Fibroblast of skin of right quadriceps (primary cell): ENCODE measurements around the gene SMIM14.
"Not testable (repeated sequence)": the region's sequence is repeated elsewhere in the genome, so short reads cannot be mapped to it uniquely, and the experiment has no call there.

ENCODE experiments used
- DNase-seq: peaks from one replicate; pipeline ENCODE4 v3.0.0-alpha.2; 2013

The SMIM14 gene

DNA sequence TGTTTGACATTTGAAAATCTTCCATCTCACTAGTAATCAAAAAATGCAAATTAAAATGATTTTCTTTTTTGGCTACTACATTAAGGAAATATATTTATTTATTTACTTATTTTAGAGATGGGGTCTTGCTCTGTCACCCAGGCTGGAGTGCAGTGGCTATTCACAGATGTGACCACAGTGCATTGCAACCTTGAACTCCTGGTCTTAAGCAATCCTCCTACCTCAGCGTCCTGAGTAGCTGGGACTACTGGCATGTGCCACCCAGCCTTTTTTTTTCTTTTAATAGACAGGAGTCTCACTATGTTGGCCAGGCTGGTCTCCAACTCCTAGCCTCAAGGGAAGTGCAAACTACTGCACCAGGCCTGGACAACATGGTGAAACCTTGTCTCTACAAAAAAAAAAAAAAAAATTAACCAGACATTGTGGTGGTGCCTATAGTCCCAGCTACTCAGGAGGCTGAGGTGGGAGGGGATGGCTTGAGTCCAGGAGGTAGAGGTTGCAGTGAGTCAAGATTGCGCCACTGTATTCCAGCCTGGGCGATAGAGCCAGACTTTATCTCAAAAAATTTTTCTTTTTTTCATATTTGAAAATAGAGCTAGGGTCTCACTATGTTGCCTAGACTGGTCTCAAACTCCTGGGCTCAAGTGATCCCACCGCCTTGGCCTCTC lies 4.4 kb upstream of the SMIM14 start:
- peak; percentile 20 for DNase-seq

DNA sequence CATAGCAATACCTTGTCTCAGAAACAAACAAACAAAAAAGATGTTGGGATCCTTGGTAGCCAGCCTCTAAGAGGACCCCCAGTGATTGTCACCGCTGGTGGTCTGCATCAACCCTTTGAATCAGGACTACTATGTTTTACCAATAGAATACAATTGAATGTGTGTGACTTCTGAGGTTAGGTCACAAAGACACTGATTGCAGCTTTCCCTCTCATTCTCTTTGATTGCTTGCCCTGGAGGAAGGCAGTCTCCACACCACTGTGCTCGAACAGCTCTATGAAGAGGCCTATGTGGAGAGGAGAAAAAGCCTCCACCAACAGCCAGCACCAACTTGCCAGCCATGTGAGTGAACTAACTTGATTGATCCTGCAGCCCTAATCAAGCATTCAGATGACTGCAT lies 2.8 kb upstream of the SMIM14 start:
- DNase-seq, result no peak

DNA sequence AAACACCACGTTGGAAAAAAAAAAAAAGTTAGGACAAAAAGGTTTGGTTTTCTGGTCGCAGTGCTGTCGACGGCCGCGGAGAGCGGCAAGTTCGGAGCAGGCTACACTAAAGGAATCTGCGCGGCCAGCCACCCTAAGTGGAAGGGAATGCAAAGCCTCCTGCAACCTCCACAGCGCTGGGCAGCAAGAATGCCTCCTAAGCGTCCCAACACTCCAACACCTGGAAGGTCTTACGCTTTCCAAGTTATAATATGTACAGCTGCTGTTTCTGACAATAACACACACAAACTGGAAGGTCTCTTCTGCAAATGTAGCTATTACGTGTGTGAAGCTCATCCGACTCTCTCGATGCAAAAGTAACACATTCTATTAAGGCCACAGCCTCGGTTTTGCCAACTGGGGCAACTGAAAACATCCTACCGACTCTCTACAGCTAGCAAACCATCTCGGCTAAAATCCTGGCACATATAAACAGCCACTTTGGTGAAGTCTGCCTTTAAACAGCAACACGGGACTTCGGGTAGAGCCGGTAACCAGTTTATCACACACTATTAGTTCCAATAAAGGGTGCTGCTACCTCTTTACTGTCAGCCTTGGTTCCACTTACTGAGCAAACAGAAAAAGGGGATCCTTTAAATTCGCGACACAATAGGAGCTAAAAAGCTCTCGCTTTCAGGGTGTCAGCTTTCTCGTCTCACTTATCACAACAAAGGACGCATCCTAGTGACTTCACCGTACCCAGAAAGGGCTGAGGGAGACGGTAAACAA lies 895 bp downstream of the SMIM14 start:
- peak; percentile 57 for DNase-seq

DNA sequence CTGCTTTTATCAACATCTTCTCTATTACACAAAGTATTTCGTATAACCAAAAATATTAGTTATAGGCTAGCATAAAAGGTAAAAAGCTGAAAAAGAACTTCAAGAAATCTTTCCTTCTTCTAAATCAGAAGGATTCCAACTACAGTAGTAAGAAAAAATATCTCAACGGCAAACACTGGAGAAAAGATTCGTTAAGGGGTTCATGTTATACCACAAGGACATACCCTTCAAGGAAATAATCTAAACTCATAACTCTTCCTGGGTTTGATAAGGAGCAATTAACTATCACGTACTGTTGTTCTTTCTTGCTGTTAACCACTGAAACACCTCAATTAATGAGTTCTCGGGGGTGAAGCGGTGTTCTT lies 1.5 kb downstream of the SMIM14 start:
- no peak for DNase-seq

DNA sequence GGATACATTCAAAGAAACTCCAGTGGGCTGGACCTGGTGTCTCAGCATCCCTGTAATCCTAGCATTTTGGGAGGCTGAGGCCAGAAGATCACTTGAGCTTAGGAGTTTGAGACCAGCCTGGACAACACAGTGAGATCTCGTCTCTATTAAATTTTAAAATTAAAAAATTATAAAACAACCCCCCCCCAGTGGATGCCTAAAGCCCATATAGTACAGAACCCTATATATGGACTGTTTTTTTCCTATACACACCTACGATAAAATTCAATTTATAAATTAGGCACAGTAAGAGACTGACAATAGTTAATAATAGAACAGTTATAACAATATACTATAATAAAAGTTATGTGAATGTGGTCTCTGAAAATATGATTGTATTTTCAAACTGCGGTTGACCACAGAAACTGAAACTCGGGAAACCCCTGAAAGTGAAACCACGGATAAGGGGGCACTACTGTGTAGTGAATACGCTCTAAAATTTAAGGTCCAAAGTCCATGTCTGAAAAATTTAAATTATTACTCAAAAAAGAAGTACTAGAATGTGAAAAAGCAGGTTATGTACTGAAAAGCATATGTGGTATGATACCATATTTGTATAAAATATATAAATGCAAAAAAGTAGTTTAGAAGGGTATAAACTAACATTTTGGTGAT lies 2.0 kb downstream of the SMIM14 start:
- peak; percentile 12 for DNase-seq

DNA sequence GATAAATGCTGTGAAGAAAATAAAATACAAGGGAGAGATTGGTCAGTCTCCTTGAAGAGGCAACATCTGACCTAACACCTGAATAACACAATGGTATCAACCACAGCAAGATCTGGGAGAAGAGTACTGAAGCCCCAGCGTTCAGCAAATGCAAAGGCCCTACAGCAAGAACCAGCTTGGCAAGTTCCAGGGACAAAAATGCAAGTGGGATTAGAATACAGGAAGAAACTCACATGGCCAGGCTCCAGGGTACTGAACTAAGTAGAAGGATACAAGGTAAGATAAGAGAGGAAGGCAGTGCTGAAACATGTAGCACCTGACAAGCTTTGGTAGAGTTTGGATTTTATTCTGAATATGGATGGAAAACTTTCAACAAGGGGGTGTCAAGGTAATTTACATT lies 3.6 kb downstream of the SMIM14 start:
- no peak for DNase-seq

DNA sequence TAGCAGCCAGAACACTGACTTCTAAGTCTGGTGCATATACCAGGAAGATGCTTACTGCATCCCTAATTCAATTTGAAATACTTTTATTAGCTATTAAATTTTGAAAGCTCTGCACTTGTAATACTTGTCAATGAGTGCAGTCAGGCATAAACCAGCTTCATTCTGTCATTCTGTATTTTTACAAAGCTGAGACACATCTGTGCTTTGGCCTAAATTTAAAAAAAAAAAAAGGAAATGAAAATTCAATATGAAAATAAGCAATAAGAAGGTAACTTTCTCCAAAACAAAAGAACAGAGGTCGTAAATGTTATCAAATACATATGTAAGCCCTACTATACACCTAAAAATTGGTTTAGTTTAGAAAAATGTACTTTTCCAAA lies 7.0 kb downstream of the SMIM14 start:
- DNase-seq, result no peak

DNA sequence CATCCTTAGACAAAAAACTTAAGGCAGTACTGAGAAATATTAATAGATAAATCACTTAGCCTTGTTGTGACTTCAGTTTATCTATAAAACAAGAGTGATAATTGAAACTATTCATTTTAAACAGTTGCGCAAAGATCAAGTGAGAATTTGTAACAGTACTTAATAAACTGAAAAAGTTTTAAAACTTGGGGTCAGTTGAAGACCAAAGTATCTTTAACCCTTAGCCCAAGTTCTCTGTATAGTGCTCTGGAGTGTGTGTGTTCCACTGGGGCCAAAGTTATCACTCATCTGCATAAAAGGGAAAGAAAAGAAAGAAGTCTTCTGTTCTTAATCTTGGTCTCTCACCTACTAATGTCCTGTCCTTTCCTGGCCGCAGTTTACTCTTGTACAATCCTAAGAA lies 11.3 kb downstream of the SMIM14 start:
- DNase-seq, result no peak

DNA sequence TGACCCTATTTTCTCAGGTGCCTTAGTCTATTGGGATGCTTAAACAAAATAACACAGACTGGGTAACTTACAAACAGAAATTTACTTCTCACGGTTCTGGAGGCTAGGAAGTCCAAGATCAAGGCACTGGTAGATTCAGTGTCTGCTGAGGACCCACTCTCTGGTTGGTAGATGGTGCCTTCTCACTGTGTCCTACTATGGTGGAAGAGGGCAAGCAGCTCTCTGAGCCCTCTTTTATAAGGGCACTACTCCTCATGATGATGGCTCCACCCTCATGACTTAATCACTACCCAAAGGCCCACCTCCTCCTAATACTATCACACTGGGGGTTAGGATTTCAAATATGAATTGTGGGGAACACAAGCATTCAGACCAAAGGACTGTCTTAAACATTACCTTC lies 11.8 kb downstream of the SMIM14 start:
- DNase-seq, result no peak

DNA sequence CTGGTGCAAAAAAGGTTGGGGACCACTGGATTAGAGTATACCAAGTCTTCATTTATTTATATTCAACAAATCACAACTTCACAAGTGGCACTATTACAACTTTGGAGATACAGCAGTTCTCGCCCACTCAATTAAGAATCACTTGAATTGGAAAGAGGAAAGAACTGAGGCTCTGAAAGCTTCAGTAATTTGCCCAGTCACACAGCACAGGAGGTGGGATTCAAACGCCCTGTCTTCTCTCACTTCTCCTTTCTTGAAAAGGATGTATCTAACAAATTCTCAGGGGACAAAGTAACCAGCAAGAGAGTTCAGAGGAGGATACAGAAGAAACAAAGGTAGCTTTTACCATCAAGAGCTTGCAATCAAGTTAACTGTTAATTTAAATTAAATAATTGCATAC lies 12.4 kb downstream of the SMIM14 start:
- no peak for DNase-seq

DNA sequence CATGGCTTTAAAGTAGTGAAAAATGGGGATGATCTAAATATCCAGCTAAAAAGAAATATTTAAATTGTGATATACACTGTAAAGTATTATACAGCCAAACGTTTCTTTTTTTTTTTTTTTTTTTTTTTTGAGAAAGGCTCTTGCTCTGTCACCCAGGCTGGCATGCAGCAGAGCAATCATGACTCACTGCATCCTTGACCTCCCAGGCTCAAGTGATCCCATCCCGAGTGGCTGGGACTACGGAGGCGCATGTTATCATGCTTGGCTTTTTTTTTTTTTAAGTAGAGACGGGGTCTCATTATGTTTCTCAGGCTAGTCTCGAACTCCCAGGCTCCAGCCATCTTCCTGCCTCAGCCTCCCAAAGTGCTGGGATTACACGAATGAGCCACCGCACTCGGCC lies 17.1 kb downstream of the SMIM14 start:
- peak; percentile 80 for DNase-seq

DNA sequence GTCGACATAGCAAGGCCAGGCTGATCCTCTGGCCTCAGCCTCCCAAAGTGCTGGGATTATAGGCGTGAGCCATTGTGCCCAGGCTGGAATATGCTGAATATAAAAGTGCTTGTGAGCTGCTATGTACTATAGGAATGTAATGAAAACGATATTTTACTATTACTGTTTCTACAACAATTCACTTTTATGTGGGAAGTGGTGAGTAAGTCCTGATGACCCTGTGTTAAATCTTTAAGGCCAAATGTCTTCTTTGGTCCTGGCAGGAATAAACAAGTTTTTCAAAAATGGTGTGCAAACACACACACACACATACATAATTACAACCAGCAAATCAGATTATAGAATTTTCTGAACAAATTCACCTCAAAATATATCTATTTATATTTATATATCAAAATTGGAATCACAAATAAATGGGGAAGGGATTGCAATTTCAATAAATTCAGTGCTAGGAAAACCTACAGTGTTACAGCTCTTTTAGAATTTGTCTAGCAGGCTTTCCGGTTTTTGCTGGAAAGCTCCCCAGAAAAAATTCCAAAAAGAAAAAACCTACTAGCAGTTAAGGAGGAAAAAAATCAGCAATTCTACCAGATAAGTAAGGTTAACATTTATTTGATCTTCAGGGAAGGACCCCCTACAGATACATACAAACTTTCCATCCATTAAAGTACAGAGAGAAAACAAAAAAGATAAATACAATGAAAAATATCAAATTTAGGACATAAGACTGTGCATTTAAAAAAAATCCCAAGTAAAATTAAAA lies 17.9 kb downstream of the SMIM14 start:
- no peak for DNase-seq

DNA sequence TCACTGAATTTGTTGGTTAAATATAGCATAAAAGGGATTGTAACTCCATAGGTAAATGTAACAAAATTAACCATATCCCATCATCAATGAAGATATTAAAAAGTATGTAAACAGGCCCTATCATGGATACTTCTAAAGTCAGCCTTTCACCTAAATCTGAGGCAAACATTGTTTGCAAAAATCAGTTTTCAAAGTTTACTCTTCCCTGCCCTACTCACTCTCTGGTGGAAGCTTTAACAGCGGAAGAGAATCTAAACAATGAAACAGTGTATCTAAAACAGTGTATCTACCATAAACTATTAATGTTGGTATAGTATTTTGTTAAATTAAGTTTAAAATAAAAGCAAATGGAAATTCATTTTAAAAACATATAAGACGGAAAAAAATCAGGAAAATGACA lies 21.1 kb downstream of the SMIM14 start:
- no peak for DNase-seq

DNA sequence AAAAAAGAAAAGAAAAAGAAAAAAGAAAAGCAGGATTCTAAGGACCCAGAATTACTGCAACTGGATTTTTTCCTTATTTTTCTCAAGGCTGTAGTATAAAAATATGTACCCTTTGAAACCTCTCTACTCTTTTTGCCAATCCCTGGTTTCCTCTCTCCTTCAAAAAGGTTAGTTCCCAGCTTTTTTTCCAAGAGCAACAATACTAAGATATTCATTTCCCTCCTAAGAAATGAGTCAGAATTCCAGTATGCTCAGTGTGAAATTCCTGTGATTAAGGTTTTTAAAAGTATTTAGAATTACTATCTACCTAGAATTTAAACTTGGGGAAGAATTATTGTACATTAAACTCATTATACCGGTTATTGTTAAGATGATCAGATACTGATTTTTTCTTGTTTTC lies 22.0 kb downstream of the SMIM14 start:
- peak; percentile 62 for DNase-seq

DNA sequence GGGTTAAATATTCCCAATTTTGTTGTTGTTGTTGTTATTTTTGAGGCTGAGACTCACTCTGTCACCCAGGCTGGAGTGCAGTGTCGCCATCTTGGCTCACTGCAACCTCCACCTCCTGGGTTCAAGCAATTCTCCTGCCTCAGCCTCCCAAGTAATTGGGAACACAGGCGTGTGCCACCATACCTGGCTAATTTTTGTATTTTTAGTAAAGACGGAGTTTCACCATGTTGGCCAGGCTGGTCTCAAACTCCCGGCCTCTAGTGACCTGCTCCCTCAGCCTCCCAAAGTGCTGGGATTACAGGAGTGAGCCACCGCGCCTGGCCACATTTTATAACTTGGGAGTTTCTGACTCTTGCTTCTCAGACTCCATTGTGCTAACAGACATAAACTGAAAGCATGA lies 22.6 kb downstream of the SMIM14 start:
- not testable (repeated sequence) for DNase-seq

DNA sequence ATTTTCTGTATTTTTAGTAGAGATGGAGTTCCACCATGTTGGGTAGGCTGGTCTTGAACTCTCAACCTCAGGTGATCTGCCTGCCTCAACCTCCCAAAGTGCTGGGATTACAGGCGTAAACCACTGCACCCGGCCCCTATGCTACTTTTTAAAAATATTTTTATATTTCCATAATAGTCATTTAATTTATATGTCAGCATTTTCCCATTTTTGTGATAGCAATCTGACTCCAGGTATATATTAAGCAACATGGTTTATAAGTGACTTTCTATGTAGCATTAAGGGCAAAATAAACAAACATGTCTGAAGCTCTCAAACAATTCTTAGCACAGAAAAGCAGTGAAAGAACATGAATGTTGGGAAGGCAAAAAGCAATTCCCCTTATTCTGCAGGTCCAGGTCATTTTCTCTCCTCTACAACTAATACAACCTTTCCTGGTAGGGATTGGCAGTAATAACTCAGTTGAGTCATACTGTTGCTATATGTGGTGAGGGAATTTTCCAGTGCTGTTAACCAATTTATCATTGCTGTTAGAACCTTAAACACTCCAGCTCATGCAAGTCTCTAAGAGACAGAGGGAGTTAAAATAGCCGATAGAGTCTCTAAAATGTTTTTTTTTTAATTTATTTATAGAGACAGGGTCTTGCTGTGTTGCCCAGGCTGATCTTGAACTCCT lies 24.0 kb downstream of the SMIM14 start:
- DNase-seq, result peak; percentile 75

DNA sequence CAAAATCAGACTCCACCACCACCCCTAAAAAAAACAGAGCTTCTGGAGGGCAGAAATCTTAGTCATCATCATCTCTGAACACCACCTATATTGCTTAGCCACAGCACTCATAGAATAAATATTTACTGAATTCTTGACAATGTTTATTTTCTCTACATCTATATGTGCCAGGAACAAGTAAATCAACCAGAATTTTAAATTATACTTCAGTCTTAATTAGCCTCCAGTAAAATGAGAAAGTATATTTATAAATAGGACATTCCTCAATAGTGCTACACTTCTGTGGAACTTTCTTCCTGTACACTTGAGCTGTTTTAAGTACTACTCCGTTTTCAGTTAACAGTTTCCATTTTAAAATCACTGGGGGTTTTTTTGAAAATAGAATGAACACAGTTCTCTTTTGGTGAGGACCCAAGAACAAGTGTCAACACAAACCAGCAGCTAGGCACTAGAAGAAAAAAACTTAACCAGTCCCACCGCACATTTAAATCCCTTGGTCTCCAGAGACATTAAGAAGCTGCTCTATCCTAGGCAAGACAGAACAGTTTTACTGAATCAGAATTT lies 25.5 kb downstream of the SMIM14 start:
- DNase-seq, result peak; percentile 29

DNA sequence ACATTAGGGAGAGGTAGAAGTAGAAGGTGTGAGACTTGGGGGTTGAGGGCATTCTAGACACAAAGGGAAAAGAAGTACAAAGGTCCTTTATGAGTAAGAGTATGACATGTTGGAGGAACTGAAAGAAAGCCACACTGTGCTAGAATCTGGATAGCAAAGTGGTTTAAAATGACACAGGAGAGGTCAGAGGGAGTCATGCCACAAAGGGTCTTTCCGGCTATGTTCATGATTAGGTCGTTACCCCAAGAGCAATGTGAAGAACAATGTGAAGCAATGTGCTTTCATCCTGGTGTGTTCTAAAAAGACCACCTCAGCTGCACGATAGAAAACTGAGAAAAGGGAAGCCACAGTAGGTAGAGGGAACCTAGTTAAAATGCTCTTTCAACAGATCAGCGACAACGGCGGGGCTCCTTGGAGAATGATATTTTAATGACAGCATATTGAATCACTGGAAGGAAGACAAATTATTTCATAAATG lies 29.2 kb downstream of the SMIM14 start:
- DNase-seq, result no peak

DNA sequence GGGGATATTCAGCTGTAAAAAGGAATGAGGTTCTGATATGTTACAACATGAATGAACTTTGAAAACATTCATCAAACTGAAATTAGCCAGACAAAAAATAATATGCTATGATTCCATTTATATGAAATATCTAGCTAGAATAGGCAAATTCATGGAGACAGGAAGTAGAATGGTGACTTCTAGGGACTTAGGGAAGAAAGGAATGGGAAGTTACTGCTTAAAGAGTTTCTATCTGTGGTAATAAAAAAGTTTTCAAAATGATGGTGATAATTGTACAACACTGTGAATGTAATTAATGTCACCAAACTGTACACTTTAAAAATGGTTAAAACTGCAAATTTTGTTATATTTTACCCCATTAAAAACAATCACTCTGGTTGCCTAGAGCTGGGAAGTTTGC lies 30.2 kb downstream of the SMIM14 start:
- no peak for DNase-seq

DNA sequence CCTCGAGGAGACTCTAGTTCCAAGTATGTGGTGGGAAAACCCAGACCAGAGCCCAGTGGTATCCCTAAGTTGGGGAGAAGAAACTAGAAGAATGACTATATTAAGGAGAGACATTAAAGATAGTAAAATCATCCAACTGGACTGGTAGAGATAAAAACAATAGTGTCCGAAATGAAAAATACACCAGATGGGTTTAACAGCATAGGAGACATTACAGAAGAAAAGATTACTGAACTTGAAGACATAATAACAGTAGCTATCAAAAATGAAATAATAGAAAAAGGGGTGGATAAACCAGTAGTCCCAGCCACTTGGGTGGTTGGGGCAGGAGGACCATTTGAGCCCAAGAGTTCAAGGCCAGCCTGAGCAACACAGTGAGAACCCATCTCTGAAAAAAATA lies 31.9 kb downstream of the SMIM14 start:
- no peak for DNase-seq

DNA sequence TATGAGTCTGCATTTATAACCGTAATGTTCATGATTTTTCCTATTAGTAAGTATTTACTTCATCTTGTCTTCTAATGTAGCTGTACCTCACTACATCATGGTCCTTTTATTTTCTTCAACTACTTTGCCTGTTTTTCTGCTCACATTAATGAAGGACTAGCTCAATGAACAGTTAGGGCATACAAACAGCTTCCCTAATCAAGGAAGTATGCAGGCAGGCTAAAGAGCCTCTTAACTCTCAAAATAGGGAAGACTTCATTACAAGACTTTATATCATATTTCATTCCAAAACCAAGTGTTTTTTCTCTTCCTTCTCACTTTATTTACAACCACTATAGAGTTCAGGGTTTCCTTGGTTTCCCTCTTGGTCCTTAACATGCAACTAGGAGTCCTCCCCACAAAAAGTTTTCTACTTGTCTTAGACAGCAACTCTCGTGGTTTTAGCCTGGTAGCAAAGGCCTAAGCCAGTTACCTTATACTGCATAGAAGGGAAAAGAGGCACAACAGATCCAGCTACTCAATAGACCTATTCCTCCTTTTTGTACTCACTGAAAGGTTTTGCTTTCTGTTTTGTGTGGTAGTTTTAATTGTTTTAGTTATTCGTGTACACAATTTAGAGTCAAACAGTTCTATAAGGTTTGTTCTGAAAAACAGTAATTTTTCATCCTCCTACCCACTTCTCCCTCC lies 40.8 kb downstream of the SMIM14 start:
- DNase-seq, result no peak

DNA sequence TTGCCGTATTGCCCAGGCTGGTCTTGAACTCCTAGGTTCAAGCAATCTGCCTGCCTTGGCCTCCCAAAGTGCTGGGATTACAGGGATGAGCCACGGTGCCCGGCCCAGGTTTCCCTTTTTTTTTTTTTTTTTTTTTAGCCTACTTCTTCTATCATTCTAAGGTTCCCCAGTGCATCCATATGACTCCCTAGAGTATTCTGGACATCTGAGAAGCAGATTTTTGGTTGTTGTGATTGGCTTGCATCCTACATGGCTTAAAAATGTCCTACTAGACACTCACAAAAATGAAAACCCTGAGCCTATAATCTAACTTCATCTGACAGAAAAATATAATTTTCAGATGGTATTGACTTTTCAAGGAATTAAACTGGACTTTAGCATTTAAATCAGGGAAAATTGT lies 41.7 kb downstream of the SMIM14 start:
- DNase-seq, result no peak
